Measurements from ENCODE around the gene RPS15A. TPM values are rescaled to one million over a fixed set of nuclear protein-coding genes. Genes with fewer than 3 reads are reported as not detected.
"Not testable (repeated sequence)": the region's sequence is repeated elsewhere in the genome, so short reads cannot be mapped to it uniquely, and the experiment has no call there.

RPS15A gene
- total RNA-seq, 1 donor from 2014 or later: 1,238 TPM

- H3K27me3 ChIP-seq; H3K4me3 ChIP-seq; H3K4me1 ChIP-seq; H3K9me3 ChIP-seq; DNase-seq (ENCODE audit: extremely low spot score in 2 of 2); H3K27ac ChIP-seq; intact Hi-C loops (cut with DNase I); H3K36me3 ChIP-seq: not testable (repeated sequence)
- TF ChIP-seq CTCF (IDR thresholded peaks at IDR 0.05): peak; percentile 37 to 61 (median 43)
These were observed 30.3 kb downstream of the RPS15A start for GRCh38 chr16:18759598-18760520.

- H3K36me3 ChIP-seq; H3K27me3 ChIP-seq; H3K4me1 ChIP-seq; H3K4me3 ChIP-seq; intact Hi-C loops (cut with DNase I); H3K27ac ChIP-seq; H3K9me3 ChIP-seq; DNase-seq (ENCODE audit: extremely low spot score in 2 of 2): not testable (repeated sequence)
These were observed 32.0 kb downstream of the RPS15A start for GRCh38 chr16:18757960-18758660.

GRCh38 chr16:18756639-18757038 lies 33.5 kb downstream of the RPS15A start:
- H3K36me3 ChIP-seq; intact Hi-C loops (cut with DNase I); DNase-seq (ENCODE audit: extremely low spot score in 2 of 2); H3K4me1 ChIP-seq; H3K9me3 ChIP-seq; H3K4me3 ChIP-seq; H3K27me3 ChIP-seq; H3K27ac ChIP-seq: not testable (repeated sequence)

- H3K36me3 ChIP-seq; DNase-seq (ENCODE audit: extremely low spot score in 2 of 2); H3K27ac ChIP-seq; H3K4me1 ChIP-seq; H3K4me3 ChIP-seq; H3K9me3 ChIP-seq; intact Hi-C loops (cut with DNase I); H3K27me3 ChIP-seq: not testable (repeated sequence)
These were observed 47.3 kb downstream of the RPS15A start for GRCh38 chr16:18742870-18743269.

- not testable (repeated sequence) for H3K27me3 ChIP-seq
These were observed 50.1 kb downstream of the RPS15A start for GRCh38 chr16:18740027-18740426.

GRCh38 chr16:18738768-18739167 lies 51.4 kb downstream of the RPS15A start:
- H3K27ac ChIP-seq; intact Hi-C loops (cut with DNase I); H3K4me3 ChIP-seq; H3K27me3 ChIP-seq; H3K36me3 ChIP-seq; DNase-seq (ENCODE audit: extremely low spot score in 2 of 2); H3K4me1 ChIP-seq; H3K9me3 ChIP-seq: not testable (repeated sequence)

More at GRCh38 chr16:18740027-18740426, 50.1 kb downstream of the RPS15A start:
- intact Hi-C loops (cut with DNase I); H3K27ac ChIP-seq; H3K9me3 ChIP-seq; H3K4me1 ChIP-seq; H3K36me3 ChIP-seq; H3K4me3 ChIP-seq; DNase-seq (ENCODE audit: extremely low spot score in 2 of 2): not testable (repeated sequence)

GRCh38 chr16:18734279-18734678 lies 55.9 kb downstream of the RPS15A start:
- H3K4me1 ChIP-seq; H3K36me3 ChIP-seq; H3K4me3 ChIP-seq; H3K27ac ChIP-seq; intact Hi-C loops (cut with DNase I); H3K9me3 ChIP-seq; DNase-seq (ENCODE audit: extremely low spot score in 2 of 2); H3K27me3 ChIP-seq: not testable (repeated sequence)

Other genes starting within 250 kb of the RPS15A start
- 58.4 TPM for gene NOMO2, start 228.2 kb downstream of the RPS15A start, total RNA-seq
- gene ARL6IP1, start 11.2 kb upstream of the RPS15A start, total RNA-seq: 103 TPM
- 106 TPM for gene SMG1, start 136.1 kb upstream of the RPS15A start, total RNA-seq
- 1.7 TPM for gene TMC7, start 193.6 kb upstream of the RPS15A start, total RNA-seq

Measured in vagina (tissue), 2 donors.